GM18502 (cell line): Measurements from ENCODE around the gene SIRPB2.
A peak's percentile ranks its signal among the peaks of the same experiment; 100 is the strongest.

ENCODE experiments used
- ATAC-seq: cut with Tn5 transposase; IDR thresholded peaks from one replicate; pipeline ENCODE4 v1.9.1; 2021; ENCODE audit warnings: mild to moderate bottlenecking; ENCODE audit not compliant: unreplicated experiment, poor library complexity

SIRPB2 gene

GRCh38 chr20:1491281-1491840 lies at the start of gene SIRPB2:
Gene SIRPB2 (minus strand): TSS chr20:1491420. CDS start chr20:1491359, 61 bp downstream.
- ATAC-seq = no peak

GRCh38 chr20:1539816-1540419 lies 48.7 kb upstream of the SIRPB2 start:
- no peak for ATAC-seq

- no peak for ATAC-seq
Measured at GRCh38 chr20:1538655-1539054, 47.4 kb upstream of the SIRPB2 start.

- ATAC-seq = no peak
Measured at GRCh38 chr20:1537731-1538058, 46.5 kb upstream of the SIRPB2 start.

GRCh38 chr20:1536893-1537730 lies 45.9 kb upstream of the SIRPB2 start:
- ATAC-seq = no peak

GRCh38 chr20:1535420-1536175 lies 44.4 kb upstream of the SIRPB2 start:
- ATAC-seq = peak; percentile 93

GRCh38 chr20:1534526-1534925 lies 43.3 kb upstream of the SIRPB2 start:
- ATAC-seq = no peak

- ATAC-seq = no peak
Measured at GRCh38 chr20:1533059-1533458, 41.8 kb upstream of the SIRPB2 start.

- ATAC-seq = no peak
Measured at GRCh38 chr20:1528811-1529210, 37.6 kb upstream of the SIRPB2 start.

GRCh38 chr20:1527923-1528322 lies 36.7 kb upstream of the SIRPB2 start:
- no peak for ATAC-seq

GRCh38 chr20:1526896-1527295 lies 35.7 kb upstream of the SIRPB2 start:
- ATAC-seq = no peak

GRCh38 chr20:1526310-1526709 lies 35.1 kb upstream of the SIRPB2 start:
- ATAC-seq = no peak

- no peak for ATAC-seq
Measured at GRCh38 chr20:1524004-1524403, 32.8 kb upstream of the SIRPB2 start.

GRCh38 chr20:1517010-1517409 lies 25.8 kb upstream of the SIRPB2 start:
- ATAC-seq = no peak

- no peak for ATAC-seq
Measured at GRCh38 chr20:1513801-1514200, 22.6 kb upstream of the SIRPB2 start.

- ATAC-seq = no peak
Measured at GRCh38 chr20:1509237-1509636, 18.0 kb upstream of the SIRPB2 start.

GRCh38 chr20:1508574-1508973 lies 17.4 kb upstream of the SIRPB2 start:
- no peak for ATAC-seq

GRCh38 chr20:1507276-1507675 lies 16.1 kb upstream of the SIRPB2 start:
- no peak for ATAC-seq

GRCh38 chr20:1505871-1506270 lies 14.7 kb upstream of the SIRPB2 start:
- ATAC-seq = no peak

- no peak for ATAC-seq
Measured at GRCh38 chr20:1505361-1505760, 14.1 kb upstream of the SIRPB2 start.
